ENCODE measurements around the gene ZNF462.

DNA sequence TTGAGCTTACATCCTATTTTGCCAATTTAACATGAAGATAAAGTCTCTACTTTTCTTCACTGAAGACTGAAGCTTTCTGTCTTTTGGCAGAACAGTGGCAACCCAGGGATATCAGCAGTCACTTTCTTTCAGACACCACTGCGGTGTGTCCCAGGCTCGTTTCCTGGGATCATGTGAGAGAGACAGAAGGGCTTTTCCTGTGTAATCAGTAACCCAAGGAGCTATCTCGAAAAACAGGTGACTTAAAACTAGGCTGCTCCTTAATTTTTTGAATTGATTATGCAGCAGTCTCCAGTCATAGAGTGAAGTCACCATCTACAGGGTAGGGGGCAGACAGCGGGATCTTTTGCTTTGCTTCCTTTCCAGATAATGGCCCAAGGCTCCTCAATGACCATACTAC, 68.5 kb downstream of the ZNF462 start:
- TF ChIP-seq, protein P1, sequence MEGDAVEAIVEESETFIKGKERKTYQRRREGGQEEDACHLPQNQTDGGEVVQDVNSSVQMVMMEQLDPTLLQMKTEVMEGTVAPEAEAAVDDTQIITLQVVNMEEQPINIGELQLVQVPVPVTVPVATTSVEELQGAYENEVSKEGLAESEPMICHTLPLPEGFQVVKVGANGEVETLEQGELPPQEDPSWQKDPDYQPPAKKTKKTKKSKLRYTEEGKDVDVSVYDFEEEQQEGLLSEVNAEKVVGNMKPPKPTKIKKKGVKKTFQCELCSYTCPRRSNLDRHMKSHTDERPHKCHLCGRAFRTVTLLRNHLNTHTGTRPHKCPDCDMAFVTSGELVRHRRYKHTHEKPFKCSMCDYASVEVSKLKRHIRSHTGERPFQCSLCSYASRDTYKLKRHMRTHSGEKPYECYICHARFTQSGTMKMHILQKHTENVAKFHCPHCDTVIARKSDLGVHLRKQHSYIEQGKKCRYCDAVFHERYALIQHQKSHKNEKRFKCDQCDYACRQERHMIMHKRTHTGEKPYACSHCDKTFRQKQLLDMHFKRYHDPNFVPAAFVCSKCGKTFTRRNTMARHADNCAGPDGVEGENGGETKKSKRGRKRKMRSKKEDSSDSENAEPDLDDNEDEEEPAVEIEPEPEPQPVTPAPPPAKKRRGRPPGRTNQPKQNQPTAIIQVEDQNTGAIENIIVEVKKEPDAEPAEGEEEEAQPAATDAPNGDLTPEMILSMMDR (IDR thresholded peaks at IDR 0.05; ENCODE audit: low read depth, low read length) = no peak
- no peak for TF ChIP-seq EZH2phosphoT487 (IDR thresholded peaks at IDR 0.05; ENCODE audit: low read depth)
